GM12878 (cell line): ENCODE measurements around the gene FAM210A.

Source experiments
- CBFB ChIP-seq: IDR thresholded peaks from 2 replicates; pipeline ENCODE4 v1.6.1; 2016; ENCODE audit warnings: antibody characterized with exemption, low read depth
- CREM ChIP-seq: IDR thresholded peaks from 2 replicates; pipeline ENCODE4 v1.6.1; 2014; ENCODE audit warnings: antibody characterized with exemption, low read depth
- CTCF ChIP-seq, 3 experiments: IDR thresholded peaks in 2 of 3; conservative IDR thresholded peaks in 1 of 3; 2 replicates each; pipeline ENCODE4 v1.5.1; 2011; ENCODE audit warnings: low read depth in 3 of 3, low read length in 3 of 3, mild to moderate bottlenecking in 3 of 3, control low read depth in 2 of 3, moderate library complexity in 2 of 3, inconsistent platforms in 1 of 3, mixed read lengths in 1 of 3; ENCODE audit not compliant: control insufficient read depth in 2 of 3, insufficient read depth in 1 of 3; ENCODE audit errors: extremely low read depth in 1 of 3
- E2F8 ChIP-seq: fragments of 450-650 bp; IDR thresholded peaks from 2 replicates; pipeline ENCODE4 v1.6.1; 2018; ENCODE audit warnings: mild to moderate bottlenecking, low read depth, moderate library complexity; ENCODE audit not compliant: partially characterized antibody
- JUNB ChIP-seq: IDR thresholded peaks from 2 replicates; pipeline ENCODE4 v1.6.1; 2016; ENCODE audit warnings: antibody characterized with exemption, mild to moderate bottlenecking
- NR2C2 ChIP-seq: IDR thresholded peaks from 2 replicates; pipeline ENCODE4 v1.6.1; 2011; ENCODE audit warnings: borderline replicate concordance, low read depth; ENCODE audit not compliant: control insufficient read depth, insufficient read length
- POLR2A ChIP-seq: IDR thresholded peaks from 2 replicates; pipeline ENCODE4 v1.6.1; 2011; ENCODE audit warnings: low read depth, mild to moderate bottlenecking, low read length
- RFX5 ChIP-seq: IDR thresholded peaks from 2 replicates; pipeline ENCODE4 v1.6.1; 2011; ENCODE audit warnings: low read depth, low read length, improper control_type of control experiment
- SP1 ChIP-seq: IDR thresholded peaks from one replicate; pipeline ENCODE4 v1.6.1; 2011; ENCODE audit warnings: low read depth, low read length
- TARDBP ChIP-seq: IDR thresholded peaks from 2 replicates; pipeline ENCODE4 v1.6.1; 2016; ENCODE audit warnings: borderline replicate concordance
- ZBED1 ChIP-seq: IDR thresholded peaks from 2 replicates; pipeline ENCODE4 v1.6.1; 2016; ENCODE audit warnings: borderline replicate concordance
- ZNF274 ChIP-seq: IDR thresholded peaks from one replicate; pipeline ENCODE4 v1.8.0; 2011; ENCODE audit not compliant: insufficient read length, insufficient read depth

- TF ChIP-seq CREM (no peak), SP1 (no peak), NR2C2 (no peak), E2F8 (no peak), CTCF (IDR thresholded peaks at IDR 0.05 in 2 of 3, conservative IDR thresholded peaks at IDR 0.05 in 1 of 3; ENCODE audit: control insufficient read depth in 2 of 3, extremely low read depth in 1 of 3, insufficient read depth in 1 of 3, low read depth in 3 of 3, low read length in 3 of 3) (no peak), JUNB (no peak), ZNF274 (no peak), CBFB (no peak), ZBED1 (no peak), POLR2A (no peak), RFX5 (no peak), TARDBP (no peak)
Observed at GRCh38 chr18:13645093-13645492, 81.3 kb downstream of the FAM210A start.
